Measurements from ENCODE around the gene SORCS2.

GRCh38 chr4:7377223-7377865, 185.0 kb downstream of the SORCS2 start:
- no peak for TF ChIP-seq CTCF (IDR thresholded peaks at IDR 0.05; ENCODE audit: low read length)
- TF ChIP-seq EZH2 (IDR thresholded peaks at IDR 0.05; ENCODE audit: borderline replicate concordance, low read length): no peak

Measured in OCI-LY1 (cell line).